SK-N-SH (cell line): Measurements from ENCODE around the gene TNFRSF1A. TPM values are rescaled to one million over a fixed set of nuclear protein-coding genes. Genes with fewer than 3 reads are reported as not detected.

ENCODE experiments used
- CTCF ChIA-PET: fragments of 300-600, 350-600 bp; formaldehyde crosslinking; extraction: SDS; loops from one replicate; lab custom pipeline; 2021; lab: Yijun Ruan, JAX
- POLR2A ChIA-PET: fragments of 350-600 bp; sonication (Branson Sonifier 250); formaldehyde crosslinking; extraction: SDS; loops from one replicate; lab custom pipeline; 2020; ENCODE audit warnings: antibody characterized with exemption, inconsistent platforms; lab: Yijun Ruan, JAX
- DNase-seq: peaks from one replicate; pipeline ENCODE4 v3.0.0; 2012
- H2AFZ ChIP-seq: fragments of 200-600 bp; sonication (generic); 2 replicates; pipeline ENCODE4 v1.8.1; 2016; ENCODE audit warnings: antibody characterized with exemption, mild to moderate bottlenecking, low read depth
- H3F3A ChIP-seq: fragments of 200-600 bp; sonication (generic); replicated peaks from 2 replicates; pipeline ENCODE3; 2016; ENCODE audit warnings: antibody characterized with exemption, mild to moderate bottlenecking; ENCODE audit not compliant: insufficient read depth
- H3K27ac ChIP-seq, 2 experiments: fragments of 200-500 bp in 1 of 2; fragments of 200-600 bp in 1 of 2; sonication (Bioruptor generic) in 1 of 2; sonication (generic), shearing (Covaris generic) in 1 of 2; 2 replicates each; pipeline versions ENCODE4 v1.5.1 to v1.6.1; 2014 to 2016; ENCODE audit warnings: low read depth in 2 of 2, inconsistent platforms in 1 of 2, low read length in 1 of 2, mild to moderate bottlenecking in 1 of 2, mixed read lengths in 1 of 2
- H3K27me3 ChIP-seq: fragments of 200-600 bp; sonication (generic), shearing (Covaris generic); 2 replicates; pipeline ENCODE4 v1.6.1; 2016; ENCODE audit warnings: mixed run types; ENCODE audit not compliant: insufficient read depth
- H3K36me3 ChIP-seq, 2 experiments: fragments of 200-500 bp in 1 of 2; fragments of 200-600 bp in 1 of 2; sonication (Bioruptor generic) in 1 of 2; sonication (generic) in 1 of 2; replicated peaks in 1 of 2; 2 replicates each; pipeline versions ENCODE3 to v1.5.1; 2014 to 2016; ENCODE audit warnings: low read length in 1 of 2, mild to moderate bottlenecking in 1 of 2; ENCODE audit not compliant: insufficient read depth in 2 of 2, control insufficient read depth in 1 of 2
- H3K4me1 ChIP-seq, 2 experiments: fragments of 200-500 bp in 1 of 2; fragments of 200-600 bp in 1 of 2; sonication (Bioruptor generic) in 1 of 2; sonication (generic), shearing (Covaris generic) in 1 of 2; 2 replicates each; pipeline versions ENCODE4 v1.5.1 to v1.6.1; 2014 to 2016; ENCODE audit warnings: low read depth in 1 of 2, low read length in 1 of 2, mixed run types in 1 of 2; ENCODE audit not compliant: insufficient read depth in 2 of 2, control insufficient read depth in 1 of 2
- H3K4me2 ChIP-seq: fragments of 200-600 bp; sonication (generic), shearing (Covaris generic); 2 replicates; pipeline ENCODE4 v1.6.1; 2017; ENCODE audit warnings: mixed run types
- H3K4me3 ChIP-seq, 2 experiments: fragments of 200-500 bp in 1 of 2; fragments of 200-600 bp in 1 of 2; sonication (Bioruptor generic) in 1 of 2; sonication (generic), shearing (Covaris generic) in 1 of 2; 2 replicates each; pipeline versions ENCODE4 v1.5.1 to v1.8.1; 2014 to 2016; ENCODE audit warnings: low read depth in 2 of 2, inconsistent platforms in 1 of 2, low read length in 1 of 2, mild to moderate bottlenecking in 1 of 2, mixed read lengths in 1 of 2, moderate library complexity in 1 of 2
- H3K79me2 ChIP-seq: fragments of 200-600 bp; sonication (generic); 2 replicates; pipeline ENCODE4 v1.8.1; 2017; ENCODE audit warnings: mild to moderate bottlenecking; ENCODE audit not compliant: insufficient read depth
- H3K9ac ChIP-seq: fragments of 200-600 bp; sonication (generic); 2 replicates; pipeline ENCODE4 v1.6.1; 2017; ENCODE audit warnings: mixed run types
- H3K9me2 ChIP-seq: fragments of 200-600 bp; sonication (generic); 2 replicates; pipeline ENCODE4 v1.6.1; 2017; ENCODE audit warnings: mixed run types
- H3K9me3 ChIP-seq: fragments of 200-600 bp; sonication (generic); 2 replicates; pipeline ENCODE4 v1.6.1; 2017; ENCODE audit warnings: mixed run types, mild to moderate bottlenecking, moderate library complexity
- H4K20me1 ChIP-seq: fragments of 200-600 bp; sonication (generic); 2 replicates; pipeline ENCODE4 v1.6.1; 2017; ENCODE audit warnings: mild to moderate bottlenecking, mixed run types; ENCODE audit not compliant: insufficient read depth
- CHD2 ChIP-seq: fragments of 150-350 bp; IDR thresholded peaks from 2 replicates; pipeline ENCODE4 v1.6.1; 2018; ENCODE audit warnings: low read length; ENCODE audit not compliant: partially characterized antibody
- EZH2phosphoT487 ChIP-seq: fragments of 200-600 bp; sonication (generic); IDR thresholded peaks from 2 replicates; pipeline ENCODE4 v1.6.1; 2017; ENCODE audit warnings: low read depth, mixed run types, mild to moderate bottlenecking, antibody characterized with exemption, moderate library complexity, borderline replicate concordance
- FOXM1 ChIP-seq: IDR thresholded peaks from 2 replicates; pipeline ENCODE4 v1.4.0; 2012; ENCODE audit warnings: low read depth, mild to moderate bottlenecking
- GATA2 ChIP-seq: sonication (generic); formaldehyde crosslinking; IDR thresholded peaks from 2 replicates; pipeline ENCODE4 v1.5.0; 2020; ENCODE audit warnings: mild to moderate bottlenecking, missing genetic modification reagents
- MXI1 ChIP-seq: IDR thresholded peaks from 2 replicates; pipeline ENCODE4 v1.6.1; 2012; ENCODE audit warnings: mild to moderate bottlenecking, low read depth, low read length, improper control_type of control experiment
- NFIC ChIP-seq: IDR thresholded peaks from 2 replicates; pipeline ENCODE4 v1.4.0; 2012; ENCODE audit warnings: borderline replicate concordance
- POLR2AphosphoS5 ChIP-seq: IDR thresholded peaks from 2 replicates; pipeline ENCODE4 v1.6.1; 2012; ENCODE audit warnings: low read depth, low read length
- SIN3A ChIP-seq: IDR thresholded peaks from 2 replicates; pipeline ENCODE4 v1.6.1; 2012; ENCODE audit warnings: low read depth, mild to moderate bottlenecking, low read length, moderate library complexity, borderline replicate concordance
- SMC3 ChIP-seq: IDR thresholded peaks from 2 replicates; pipeline ENCODE4 v1.6.1; 2012; ENCODE audit warnings: low read depth, low read length, improper control_type of control experiment
- TEAD4 ChIP-seq: IDR thresholded peaks from 2 replicates; pipeline ENCODE4 v1.4.0; 2012; ENCODE audit warnings: mild to moderate bottlenecking, borderline replicate concordance; ENCODE audit not compliant: insufficient read depth
- whole genome bisulfite sequencing: methylation state at CpG from one replicate; pipeline ENCODE4 v1.1.6; 2017; ENCODE audit warnings: low lambda C conversion rate; 5-methylcytosine and 5-hydroxymethylcytosine counted together
- polyA plus RNA-seq, 3 experiments: library from polyadenylated mRNA; depleted of rRNA; stranded (reverse); fragments of >200 nt; gene quantifications; 2 replicates each; pipeline ENCODE4 v1.2.3, GENCODE V29; 2012
- TF ChIP-seq, protein P1 (sequence below): fragments of 200-600 bp; sonication (generic); IDR thresholded peaks from 2 replicates; pipeline ENCODE4 v1.6.1; 2017; ENCODE audit warnings: antibody characterized with exemption, mild to moderate bottlenecking, moderate library complexity
- TF ChIP-seq, protein P2 (sequence below): IDR thresholded peaks from 2 replicates; pipeline ENCODE4 v1.4.0; 2012; ENCODE audit warnings: low read depth, borderline replicate concordance

TNFRSF1A gene
- polyA plus RNA-seq, 1 of the 3 experiments (the other 2 are of a cell fraction) = 92.9 TPM

DNA sequence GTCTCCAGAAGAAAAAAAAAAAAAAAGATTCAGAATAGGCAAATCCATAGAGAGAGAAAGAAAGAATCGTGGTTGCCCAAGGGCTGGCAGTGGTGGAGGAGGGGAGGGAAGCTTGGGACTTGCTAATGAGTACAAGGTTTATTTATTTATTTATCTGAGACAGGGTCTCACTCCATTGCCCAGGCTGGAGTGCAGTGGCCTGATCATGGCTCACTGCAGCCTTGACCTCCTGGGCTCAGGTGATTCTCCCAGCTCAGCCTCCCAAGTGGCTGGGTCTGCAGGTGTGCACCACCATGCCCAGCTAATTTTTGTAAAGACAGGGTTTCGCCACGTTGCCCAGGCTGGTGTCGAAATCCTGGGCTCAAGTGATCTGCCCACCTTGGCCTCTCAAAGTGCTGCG, 9.7 kb upstream of the TNFRSF1A start:
- H2AFZ ChIP-seq = no peak overlapping the region

DNA sequence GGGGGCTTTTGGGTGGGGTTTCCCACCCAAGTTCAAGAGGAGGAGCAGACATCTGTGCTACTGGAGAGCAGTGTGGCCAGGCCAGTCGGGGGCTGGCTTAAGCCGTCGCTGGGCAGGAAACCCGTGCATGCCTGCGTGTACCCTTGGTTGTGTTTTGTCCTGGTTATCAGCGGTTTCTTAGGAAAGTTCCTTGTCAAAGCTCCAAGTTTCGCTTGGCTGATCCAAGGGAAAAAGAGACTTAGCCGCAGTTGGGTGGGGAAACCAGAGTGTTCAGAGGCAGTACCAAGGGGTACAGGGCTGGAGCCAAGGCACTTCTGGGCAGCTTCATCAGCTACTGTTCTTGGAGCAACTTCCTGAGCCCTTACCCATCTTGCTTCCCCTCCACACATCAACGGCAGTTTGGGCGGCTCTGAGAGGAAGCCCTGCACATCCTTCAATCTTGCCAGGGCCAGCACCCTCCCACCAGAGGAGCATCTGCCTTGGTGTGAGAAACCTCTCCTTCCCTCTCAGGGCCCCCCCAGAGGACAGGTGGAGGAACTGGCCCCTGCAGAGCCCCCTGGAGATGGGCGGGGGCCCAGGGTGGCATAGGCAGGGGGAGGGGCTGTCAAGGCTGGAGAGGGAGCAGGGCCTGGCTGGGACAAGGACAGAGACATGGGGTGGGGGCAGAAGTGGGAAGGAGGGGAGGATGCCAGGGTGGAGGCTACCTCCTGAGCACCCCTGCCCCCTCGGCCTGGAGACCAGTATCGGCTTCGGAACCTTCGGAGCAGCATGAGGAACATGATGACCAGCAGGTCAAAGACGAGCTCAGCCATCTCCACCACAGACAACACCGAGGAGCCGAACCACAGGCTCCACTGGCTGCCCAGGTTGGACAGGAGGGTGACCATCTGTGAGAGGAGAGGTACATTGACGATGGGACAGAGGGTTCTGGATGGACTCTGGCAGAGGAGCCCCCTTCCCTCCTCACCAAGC, 5.8 kb upstream of the TNFRSF1A start:
- CTCF ChIA-PET = no interaction called here
- DNase-seq = no peak
- Histone ChIP-seq H3K9ac (no peak overlapping the region), H2AFZ (no peak overlapping the region), H3K79me2 (peaks cover 1% of the 10 kb centered on the region; the same call in 1 of the 2 replicates), H4K20me1 (no peaks in the 10 kb centered on the region), H3F3A (no peaks in the 10 kb centered on the region), H3K27me3 (no peaks in the 10 kb centered on the region), H3K9me2 (no peaks in the 10 kb centered on the region), H3K9me3 (no peaks in the 10 kb centered on the region), H3K36me3 (no peaks in the 10 kb centered on the region), H3K4me2 (no peak overlapping the region), H3K4me1 (peaks cover 2 to 9% of the 10 kb centered on the region in 2 experiments; a peak in 3 of 4 replicates), H3K27ac (no peak overlapping the region), H3K4me3 (no peak overlapping the region)
- TF ChIP-seq POLR2AphosphoS5 (no peak), CHD2 (no peak), FOXM1 (no peak), EZH2phosphoT487 (no peak)
- TF ChIP-seq, protein P1, sequence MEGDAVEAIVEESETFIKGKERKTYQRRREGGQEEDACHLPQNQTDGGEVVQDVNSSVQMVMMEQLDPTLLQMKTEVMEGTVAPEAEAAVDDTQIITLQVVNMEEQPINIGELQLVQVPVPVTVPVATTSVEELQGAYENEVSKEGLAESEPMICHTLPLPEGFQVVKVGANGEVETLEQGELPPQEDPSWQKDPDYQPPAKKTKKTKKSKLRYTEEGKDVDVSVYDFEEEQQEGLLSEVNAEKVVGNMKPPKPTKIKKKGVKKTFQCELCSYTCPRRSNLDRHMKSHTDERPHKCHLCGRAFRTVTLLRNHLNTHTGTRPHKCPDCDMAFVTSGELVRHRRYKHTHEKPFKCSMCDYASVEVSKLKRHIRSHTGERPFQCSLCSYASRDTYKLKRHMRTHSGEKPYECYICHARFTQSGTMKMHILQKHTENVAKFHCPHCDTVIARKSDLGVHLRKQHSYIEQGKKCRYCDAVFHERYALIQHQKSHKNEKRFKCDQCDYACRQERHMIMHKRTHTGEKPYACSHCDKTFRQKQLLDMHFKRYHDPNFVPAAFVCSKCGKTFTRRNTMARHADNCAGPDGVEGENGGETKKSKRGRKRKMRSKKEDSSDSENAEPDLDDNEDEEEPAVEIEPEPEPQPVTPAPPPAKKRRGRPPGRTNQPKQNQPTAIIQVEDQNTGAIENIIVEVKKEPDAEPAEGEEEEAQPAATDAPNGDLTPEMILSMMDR = no peak
- 87% methylated on average over 19 of the region's 19 CpGs for WGBS
- POLR2A ChIA-PET = no interaction called here

More for the DNA sequence above, 9.7 kb upstream of the TNFRSF1A start:
- H3K4me3 ChIP-seq = no peak overlapping the region
- H3K9me2 ChIP-seq = no peaks in the 10 kb centered on the region
- no peaks in the 10 kb centered on the region for H3F3A ChIP-seq
- H4K20me1 ChIP-seq = no peaks in the 10 kb centered on the region
- H3K27me3 ChIP-seq = no peaks in the 10 kb centered on the region
- peaks cover 0 to 4% of the 10 kb centered on the region in 2 experiments; a peak in 1 of 4 replicates for H3K4me1 ChIP-seq
- DNase-seq = no peak
- H3K4me2 ChIP-seq = no peak overlapping the region
- H3K27ac ChIP-seq = no peak overlapping the region
- H3K9me3 ChIP-seq = no peaks in the 10 kb centered on the region
- no peaks in the 10 kb centered on the region for H3K36me3 ChIP-seq
- no peak for TF ChIP-seq CHD2
- TF ChIP-seq GATA2 (CRISPR knock-in tag) = no peak
- POLR2A ChIA-PET = no interaction called here
- H3K79me2 ChIP-seq = no peaks in the 10 kb centered on the region
- no peak overlapping the region for H3K9ac ChIP-seq
- 82% methylated on average over 5 of the region's 5 CpGs for WGBS
- CTCF ChIA-PET = interaction anchor here (0.9 kb wide), 1 partner anchor 25 kb away, joined by 3 read pairs; no protein-coding TSS in a partner anchor

DNA sequence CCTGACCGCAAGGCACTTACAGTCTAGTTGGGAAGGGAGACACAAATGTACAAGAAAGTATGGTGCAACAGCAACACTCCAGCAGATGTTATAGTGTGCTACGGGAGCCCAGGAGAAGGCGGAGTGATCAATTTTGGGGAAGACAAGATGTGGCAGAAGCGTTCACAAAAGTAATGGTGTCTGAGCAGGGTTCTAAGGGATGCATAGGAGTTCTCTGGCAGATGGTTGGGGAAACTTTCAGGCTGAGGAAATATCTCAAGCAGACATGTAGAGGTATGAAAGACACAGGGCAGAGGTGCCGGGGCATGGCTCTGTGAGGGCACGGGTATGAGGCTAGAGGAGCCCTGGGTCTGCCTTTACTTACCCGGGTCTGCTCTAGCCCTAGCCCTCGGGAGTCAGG, 5.1 kb upstream of the TNFRSF1A start:
- H3K4me3 ChIP-seq = no peak overlapping the region
- peaks cover 5 to 15% of the 10 kb centered on the region in 2 experiments; a peak in 3 of 4 replicates for H3K4me1 ChIP-seq
- no peaks in the 10 kb centered on the region for H4K20me1 ChIP-seq
- TF ChIP-seq NFIC = no peak
- TF ChIP-seq EZH2phosphoT487 = no peak
- no peak for TF ChIP-seq SMC3
- TF ChIP-seq MXI1 = no peak
- no peak for TF ChIP-seq SIN3A
- TF ChIP-seq, protein P2, sequence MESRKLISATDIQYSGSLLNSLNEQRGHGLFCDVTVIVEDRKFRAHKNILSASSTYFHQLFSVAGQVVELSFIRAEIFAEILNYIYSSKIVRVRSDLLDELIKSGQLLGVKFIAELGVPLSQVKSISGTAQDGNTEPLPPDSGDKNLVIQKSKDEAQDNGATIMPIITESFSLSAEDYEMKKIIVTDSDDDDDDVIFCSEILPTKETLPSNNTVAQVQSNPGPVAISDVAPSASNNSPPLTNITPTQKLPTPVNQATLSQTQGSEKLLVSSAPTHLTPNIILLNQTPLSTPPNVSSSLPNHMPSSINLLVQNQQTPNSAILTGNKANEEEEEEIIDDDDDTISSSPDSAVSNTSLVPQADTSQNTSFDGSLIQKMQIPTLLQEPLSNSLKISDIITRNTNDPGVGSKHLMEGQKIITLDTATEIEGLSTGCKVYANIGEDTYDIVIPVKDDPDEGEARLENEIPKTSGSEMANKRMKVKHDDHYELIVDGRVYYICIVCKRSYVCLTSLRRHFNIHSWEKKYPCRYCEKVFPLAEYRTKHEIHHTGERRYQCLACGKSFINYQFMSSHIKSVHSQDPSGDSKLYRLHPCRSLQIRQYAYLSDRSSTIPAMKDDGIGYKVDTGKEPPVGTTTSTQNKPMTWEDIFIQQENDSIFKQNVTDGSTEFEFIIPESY = no peak
- TF ChIP-seq TEAD4 = no peak
- H3K9me2 ChIP-seq = no peaks in the 10 kb centered on the region
- H2AFZ ChIP-seq = no peak overlapping the region
- DNase-seq = no peak
- H3K9me3 ChIP-seq = no peaks in the 10 kb centered on the region
- no peak overlapping the region for H3K4me2 ChIP-seq
- H3K9ac ChIP-seq = no peak overlapping the region
- peaks cover 9% of the 10 kb centered on the region for H3K79me2 ChIP-seq
- WGBS = 78% methylated on average over 8 of the region's 8 CpGs
- no peaks in the 10 kb centered on the region for H3K36me3 ChIP-seq
- H3K27me3 ChIP-seq = no peaks in the 10 kb centered on the region
- CTCF ChIA-PET = no interaction called here
- POLR2A ChIA-PET = interaction anchor here (0.6 kb wide), 1 partner anchor 119 kb away, joined by 3 read pairs; no protein-coding TSS in a partner anchor
- no peak overlapping the region for H3K27ac ChIP-seq
- H3F3A ChIP-seq = no peaks in the 10 kb centered on the region
